H1 (cell line): Measurements from ENCODE around the gene PGD. TPM values are rescaled to one million over a fixed set of nuclear protein-coding genes. Genes with fewer than 3 reads are reported as not detected.

Source experiments
- CTCF ChIA-PET: fragments of 300-600 bp; sonication (Branson Sonifier 250); formaldehyde crosslinking; loops from one replicate; lab custom pipeline; 2021; ENCODE audit not compliant: partially characterized antibody; lab: Charles Lee
- POLR2A ChIA-PET: fragments of 300-600 bp; sonication (Branson Sonifier 250); formaldehyde crosslinking; loops from one replicate; lab custom pipeline; 2021; ENCODE audit warnings: inconsistent platforms; ENCODE audit not compliant: partially characterized antibody; lab: Charles Lee
- DNase-seq, 2 experiments: peaks; one replicate each; pipeline versions ENCODE4 v3.0.0 to v3.0.0-alpha.2; 2010 to 2022; ENCODE audit warnings: low spot score in 2 of 2, low read depth in 1 of 2, mixed read lengths in 1 of 2
- FAIRE-seq: peaks from 2 replicates; lab custom pipeline; 2011; peaks lifted over from hg19 to GRCh38; lab: Jason Lieb, UNC
- H2AFZ ChIP-seq: 2 replicates; pipeline ENCODE4 v1.8.1; 2012; ENCODE audit warnings: low read length, inconsistent platforms
- H2AK5ac ChIP-seq: 2 replicates; pipeline ENCODE4 v1.6.1; 2013; ENCODE audit warnings: low read depth, low read length
- H2BK120ac ChIP-seq: replicated peaks from 2 replicates; pipeline ENCODE3; 2013; ENCODE audit warnings: low read depth, low read length, inconsistent platforms
- H2BK12ac ChIP-seq: 2 replicates; pipeline ENCODE4 v1.6.1; 2013; ENCODE audit warnings: low read depth, low read length
- H2BK15ac ChIP-seq: 2 replicates; pipeline ENCODE4 v1.6.1; 2013; ENCODE audit warnings: low read length
- H2BK20ac ChIP-seq: 2 replicates; pipeline ENCODE4 v1.6.1; 2013; ENCODE audit warnings: low read length
- H2BK5ac ChIP-seq: 2 replicates; pipeline ENCODE4 v1.6.1; 2013; ENCODE audit warnings: low read depth, low read length
- H3K14ac ChIP-seq: 2 replicates; pipeline ENCODE4 v1.6.1; 2013; ENCODE audit warnings: inconsistent platforms; ENCODE audit not compliant: insufficient read length
- H3K18ac ChIP-seq: 2 replicates; pipeline ENCODE4 v1.6.1; 2013; ENCODE audit warnings: low read length; ENCODE audit errors: extremely low read depth
- H3K23ac ChIP-seq: 2 replicates; pipeline ENCODE4 v1.6.1; 2013; ENCODE audit warnings: inconsistent platforms; ENCODE audit not compliant: insufficient read length
- H3K23me2 ChIP-seq: 2 replicates; pipeline ENCODE4 v1.6.1; 2013; ENCODE audit warnings: low read depth, low read length
- H3K27ac ChIP-seq: 2 replicates; pipeline ENCODE4 v1.6.1; 2011; ENCODE audit warnings: low read depth, low read length, inconsistent platforms
- H3K27me3 ChIP-seq, 4 experiments: replicated peaks in 1 of 4; 1 replicate in 1 of 4; 2 replicates in 3 of 4; pipeline versions ENCODE4 v1.6.1 to v1.8.1; 2011 to 2013; ENCODE audit warnings: low read length in 3 of 4, mild to moderate bottlenecking in 3 of 4, inconsistent platforms in 2 of 4, mixed read lengths in 2 of 4, moderate library complexity in 1 of 4; ENCODE audit not compliant: control insufficient read depth in 3 of 4, insufficient read depth in 3 of 4; ENCODE audit errors: extremely low read depth in 1 of 4
- H3K36me3 ChIP-seq, 4 experiments: 2 replicates each; pipeline versions ENCODE4 v1.6.1 to v1.8.1; 2011 to 2013; ENCODE audit warnings: mild to moderate bottlenecking in 4 of 4, low read length in 3 of 4, moderate library complexity in 2 of 4, control low read depth in 1 of 4, inconsistent platforms in 1 of 4; ENCODE audit not compliant: insufficient read depth in 4 of 4, control insufficient read depth in 2 of 4
- H3K4ac ChIP-seq: replicated peaks from 2 replicates; pipeline ENCODE3; 2013; ENCODE audit warnings: low read length, low read depth, mixed read lengths, inconsistent platforms; ENCODE audit not compliant: insufficient read length
- H3K4me1 ChIP-seq, 4 experiments: replicated peaks in 1 of 4; 1 replicate in 1 of 4; 2 replicates in 3 of 4; pipeline versions ENCODE4 v1.6.1 to v1.8.1; 2011 to 2013; ENCODE audit warnings: low read length in 3 of 4, inconsistent platforms in 2 of 4, mixed read lengths in 1 of 4; ENCODE audit not compliant: insufficient read depth in 4 of 4, control insufficient read depth in 3 of 4
- H3K4me2 ChIP-seq, 2 experiments: 2 replicates each; pipeline versions ENCODE4 v1.6.1 to v1.8.1; 2011 to 2013; ENCODE audit warnings: low read depth in 2 of 2, low read length in 2 of 2, control low read depth in 1 of 2, inconsistent platforms in 1 of 2, mild to moderate bottlenecking in 1 of 2; ENCODE audit not compliant: insufficient read depth in 1 of 2
- H3K4me3 ChIP-seq, 4 experiments: fragments of 200-600, 300-600 bp in 1 of 4; sonication (generic), shearing (Covaris generic), sonication (Bioruptor Twin) in 1 of 4; 2 replicates each; pipeline versions ENCODE4 v1.5.1 to v1.8.1; 2011 to 2016; ENCODE audit warnings: low read length in 4 of 4, low read depth in 3 of 4, control low read depth in 2 of 4, inconsistent platforms in 2 of 4, mild to moderate bottlenecking in 2 of 4, mixed read lengths in 1 of 4, moderate library complexity in 1 of 4; ENCODE audit not compliant: insufficient read depth in 2 of 4; ENCODE audit errors: extremely low read depth in 1 of 4
- H3K56ac ChIP-seq: replicated peaks from 2 replicates; pipeline ENCODE3; 2013; ENCODE audit warnings: low read depth, mild to moderate bottlenecking, mixed read lengths, low read length, inconsistent platforms; ENCODE audit not compliant: insufficient read length
- H3K79me1 ChIP-seq: 2 replicates; pipeline ENCODE4 v1.6.1; 2013; ENCODE audit warnings: low read depth, low read length, control low read depth
- H3K79me2 ChIP-seq, 2 experiments: 2 replicates each; pipeline versions ENCODE4 v1.6.1 to v1.8.1; 2012 to 2013; ENCODE audit warnings: low read length in 2 of 2, mild to moderate bottlenecking in 2 of 2, inconsistent platforms in 1 of 2; ENCODE audit not compliant: insufficient read depth in 2 of 2, control insufficient read depth in 1 of 2
- H3K9ac ChIP-seq, 4 experiments: replicated peaks in 1 of 4; 1 replicate in 1 of 4; 2 replicates in 3 of 4; pipeline versions ENCODE4 v1.6.1 to v1.8.1; 2011 to 2013; ENCODE audit warnings: low read depth in 3 of 4, low read length in 3 of 4, control low read depth in 2 of 4, mild to moderate bottlenecking in 2 of 4, moderate library complexity in 2 of 4, inconsistent platforms in 1 of 4; ENCODE audit errors: extremely low read depth in 1 of 4
- H3K9me3 ChIP-seq, 2 experiments: 2 replicates each; pipeline versions ENCODE4 v1.6.1 to v1.8.1; 2012 to 2013; ENCODE audit warnings: mild to moderate bottlenecking in 2 of 2, moderate library complexity in 2 of 2, control low read depth in 1 of 2, inconsistent platforms in 1 of 2, low read depth in 1 of 2, low read length in 1 of 2, mixed read lengths in 1 of 2; ENCODE audit not compliant: insufficient read depth in 2 of 2
- H4K20me1 ChIP-seq, 2 experiments: replicated peaks in 1 of 2; 2 replicates each; pipeline versions ENCODE3 to v1.8.1; 2011 to 2013; ENCODE audit warnings: inconsistent platforms in 2 of 2, low read length in 2 of 2, mild to moderate bottlenecking in 1 of 2; ENCODE audit not compliant: insufficient read depth in 2 of 2, control insufficient read depth in 1 of 2
- H4K5ac ChIP-seq: 2 replicates; pipeline ENCODE4 v1.6.1; 2013; ENCODE audit warnings: low read length, low read depth, mixed read lengths, inconsistent platforms; ENCODE audit not compliant: insufficient read length
- H4K8ac ChIP-seq: 2 replicates; pipeline ENCODE4 v1.8.0; 2013; ENCODE audit warnings: mild to moderate bottlenecking, moderate library complexity, low read length, inconsistent platforms; ENCODE audit not compliant: insufficient read depth; ENCODE audit errors: extremely low read depth
- H4K91ac ChIP-seq: replicated peaks from 2 replicates; pipeline ENCODE3; 2013; ENCODE audit warnings: low read length, mixed read lengths, inconsistent platforms; ENCODE audit not compliant: insufficient read length
- ASH2L ChIP-seq: fragments of 200-600, 300-600 bp; sonication (generic); IDR thresholded peaks from one replicate; pipeline ENCODE4 v1.7.1; 2017; ENCODE audit warnings: low read length
- EGR1 ChIP-seq: IDR thresholded peaks from 2 replicates; pipeline ENCODE4 v1.6.1; 2011; ENCODE audit warnings: low read depth, low read length, borderline replicate concordance
- KDM4A ChIP-seq: IDR thresholded peaks from one replicate; pipeline ENCODE4 v1.7.1; 2012; ENCODE audit warnings: low read depth, mild to moderate bottlenecking, moderate library complexity, low read length, inconsistent platforms; ENCODE audit not compliant: severe bottlenecking
- SAP30 ChIP-seq: fragments of 300-600 bp; sonication (generic); IDR thresholded peaks from 2 replicates; pipeline ENCODE4 v1.7.1; 2012; ENCODE audit warnings: low read length, moderate library complexity, mild to moderate bottlenecking, inconsistent platforms; ENCODE audit not compliant: insufficient read depth, insufficient replicate concordance
- SIN3A ChIP-seq, 2 experiments: IDR thresholded peaks in 1 of 2; conservative IDR thresholded peaks in 1 of 2; 2 replicates each; pipeline ENCODE4 v1.6.1; 2011 to 2012; ENCODE audit warnings: low read length in 2 of 2, improper control_type of control experiment in 1 of 2, low read depth in 1 of 2, mild to moderate bottlenecking in 1 of 2
- SP2 ChIP-seq: IDR thresholded peaks from 2 replicates; pipeline ENCODE4 v1.6.1; 2012; ENCODE audit warnings: mild to moderate bottlenecking, low read length, inconsistent platforms
- TBP ChIP-seq: IDR thresholded peaks from 2 replicates; pipeline ENCODE4 v1.6.1; 2011; ENCODE audit warnings: low read depth, low read length, improper control_type of control experiment
- WGBS, 2 experiments: shearing (Covaris generic) in 1 of 2; methylation state at CpG; one replicate each; pipeline versions ENCODE4 v1.1.6 to v1.1.7; 2013 to 2015; ENCODE audit warnings: low lambda C conversion rate in 2 of 2, mixed read lengths in 2 of 2, inconsistent platforms in 1 of 2, low coverage in 1 of 2, missing lambda C conversion rate in 1 of 2; ENCODE audit not compliant: insufficient replicate concordance in 2 of 2, insufficient coverage in 1 of 2, insufficient read length in 1 of 2; ENCODE audit errors: extremely low coverage in 1 of 2, missing lambda C conversion rate in 1 of 2; 5-methylcytosine and 5-hydroxymethylcytosine counted together
- polyA plus RNA-seq, 7 experiments: library from polyadenylated mRNA; depleted of rRNA in 3 of 7; stranded (reverse) in 5 of 7; unstranded in 2 of 7; fragments of >200 nt in 5 of 7; fragments of 200-250 nt in 2 of 7; gene quantifications; 1 replicate in 5 of 7; 2 replicates in 1 of 7; 4 replicates in 1 of 7; pipeline versions ENCODE4 v1.2.1 to v1.2.3, GENCODE V29; 2011 to 2013; ENCODE audit warnings: missing spikeins in 2 of 7, mixed read lengths in 2 of 7
- total RNA-seq: library from RNA; stranded (reverse); fragmentation: NEBNext Ultra II Directional; extraction: Animal tissue kit (Norgen Biotek cat#: 25700); gene quantifications from 2 replicates; pipeline ENCODE4 v1.2.1, GENCODE V29; 2021

Gene PGD
- total and polyA plus RNA-seq, 2 of the 8 experiments (the other 6 are each of a cell fraction or from before 2014, with no cell fraction given): 191 to 331 TPM

DNA sequence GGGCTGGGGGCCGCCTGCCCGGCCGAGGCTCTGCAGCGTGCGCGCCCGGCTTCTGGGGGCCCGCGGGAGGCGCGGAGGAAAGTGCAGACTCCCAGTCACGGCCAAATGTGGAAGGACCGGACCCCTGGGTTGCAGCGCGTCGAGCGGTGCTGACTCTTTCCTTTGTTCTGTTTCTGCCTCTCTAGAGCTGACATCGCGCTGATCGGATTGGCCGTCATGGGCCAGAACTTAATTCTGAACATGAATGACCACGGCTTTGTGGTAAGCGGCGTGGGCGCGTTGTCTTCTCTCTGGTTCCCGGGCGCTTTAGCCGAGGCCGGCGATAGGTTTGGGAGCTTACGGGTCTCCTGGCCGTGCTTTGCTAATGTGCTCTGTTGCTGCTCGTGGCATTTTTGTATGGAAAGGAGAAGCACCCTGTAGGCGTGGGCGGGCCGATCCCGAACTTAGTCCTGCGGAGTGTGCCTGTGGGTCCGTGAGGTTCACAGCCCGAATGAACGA is 629 bp downstream of the PGD start:
- H3K79me1 ChIP-seq: no peaks in the 10 kb centered on the region; the same call in 1 of the 2 replicates
- H3K23ac ChIP-seq: no peak overlapping the region
- H3K56ac ChIP-seq: peak overlapping the region; percentile 75
- H3K27me3 ChIP-seq: no peaks in the 10 kb centered on the region
- H3K27ac ChIP-seq: peak overlapping the region; percentile 90
- H3K9me3 ChIP-seq: no peaks in the 10 kb centered on the region
- peak overlapping the region; percentile 84 to 99 (median 95) for H3K4me3 ChIP-seq
- no peak overlapping the region for H2BK20ac ChIP-seq
- CTCF ChIA-PET: interaction anchor here (1.3 to 2.8 kb wide), 5 partner anchors 11 to 94 kb away, joined by 3 to 22 read pairs (median 11); partner anchors contain the start of gene CENPS
- H3K14ac ChIP-seq: no peak overlapping the region
- POLR2A ChIA-PET: interaction anchor here (0.9 to 6.5 kb wide), 15 partner anchors 10 to 679 kb away, joined by 3 to 72 read pairs (median 5); partner anchors contain the start of genes CENPS, DFFA and KIF1B
- H4K5ac ChIP-seq: no peak overlapping the region
- DNase-seq (no peak), FAIRE-seq (no peak)
- peak overlapping the region; percentile 85; the same call in 1 of the 2 replicates for H3K18ac ChIP-seq
- TF ChIP-seq SIN3A (conservative IDR thresholded peaks at IDR 0.05 in 1 of 2, IDR thresholded peaks at IDR 0.05 in 1 of 2; ENCODE audit: low read depth in 1 of 2, low read length in 2 of 2) (peak; percentile 24 to 53; a peak in 2 of 4 replicates), ASH2L (peak; percentile 41), KDM4A (peak; percentile 16), SP2 (no peak), SAP30 (peak; percentile 48), TBP (no peak), EGR1 (0 out of 2 replicates have a peak, but pooled peaks have one; percentile 11)
- peak overlapping the region; percentile 55 to 91 (median 76); a peak in 6 of 7 replicates for H3K9ac ChIP-seq
- peaks cover 10 to 26% of the 10 kb centered on the region in 2 experiments for H3K79me2 ChIP-seq
- H2BK5ac ChIP-seq: peak overlapping the region; percentile 12; the same call in 1 of the 2 replicates
- no peak overlapping the region for H2BK15ac ChIP-seq
- no peak overlapping the region for H2BK12ac ChIP-seq
- peak overlapping the region; percentile 82 to 91 for H3K4me2 ChIP-seq
- peak overlapping the region; percentile 66; the same call in 1 of the 2 replicates for H4K8ac ChIP-seq
- peak overlapping the region; percentile 54 for H3K4ac ChIP-seq
- H3K23me2 ChIP-seq: peaks cover 9% of the 10 kb centered on the region; the same call in 1 of the 2 replicates
- H4K20me1 ChIP-seq: peaks cover 3 to 6% of the 10 kb centered on the region in 2 experiments
- whole genome bisulfite sequencing, 2 experiments: 3% methylated on average over 42 of the region's 42 CpGs; no CpG with 5 or more reads in 1 of the 2 experiments
- no peak overlapping the region for H4K91ac ChIP-seq
- H2BK120ac ChIP-seq: no peak overlapping the region
- no peak overlapping the region for H2AK5ac ChIP-seq
- peaks cover 10 to 36% (median 22%) of the 10 kb centered on the region in 4 experiments for H3K36me3 ChIP-seq
- peak overlapping the region; percentile 64; the same call in 1 of the 2 replicates for H2AFZ ChIP-seq
- peaks cover 0 to 7% (median 5%) of the 10 kb centered on the region in 4 experiments; a peak in 5 of 7 replicates for H3K4me1 ChIP-seq
